CD4-positive, alpha-beta T cell treated with Interleukin-15 for 4 hours (primary cell): ENCODE measurements around the gene TFDP2.
A peak's percentile ranks its signal among the peaks of the same experiment; 100 is the strongest.
"Not testable (repeated sequence)": the region's sequence is repeated elsewhere in the genome, so short reads cannot be mapped to it uniquely, and the experiment has no call there.

ENCODE experiments used
- DNase-seq: peaks from one replicate; pipeline ENCODE4 v3.0.0-alpha.2; 2020; ENCODE audit warnings: low spot score

Gene TFDP2

DNA sequence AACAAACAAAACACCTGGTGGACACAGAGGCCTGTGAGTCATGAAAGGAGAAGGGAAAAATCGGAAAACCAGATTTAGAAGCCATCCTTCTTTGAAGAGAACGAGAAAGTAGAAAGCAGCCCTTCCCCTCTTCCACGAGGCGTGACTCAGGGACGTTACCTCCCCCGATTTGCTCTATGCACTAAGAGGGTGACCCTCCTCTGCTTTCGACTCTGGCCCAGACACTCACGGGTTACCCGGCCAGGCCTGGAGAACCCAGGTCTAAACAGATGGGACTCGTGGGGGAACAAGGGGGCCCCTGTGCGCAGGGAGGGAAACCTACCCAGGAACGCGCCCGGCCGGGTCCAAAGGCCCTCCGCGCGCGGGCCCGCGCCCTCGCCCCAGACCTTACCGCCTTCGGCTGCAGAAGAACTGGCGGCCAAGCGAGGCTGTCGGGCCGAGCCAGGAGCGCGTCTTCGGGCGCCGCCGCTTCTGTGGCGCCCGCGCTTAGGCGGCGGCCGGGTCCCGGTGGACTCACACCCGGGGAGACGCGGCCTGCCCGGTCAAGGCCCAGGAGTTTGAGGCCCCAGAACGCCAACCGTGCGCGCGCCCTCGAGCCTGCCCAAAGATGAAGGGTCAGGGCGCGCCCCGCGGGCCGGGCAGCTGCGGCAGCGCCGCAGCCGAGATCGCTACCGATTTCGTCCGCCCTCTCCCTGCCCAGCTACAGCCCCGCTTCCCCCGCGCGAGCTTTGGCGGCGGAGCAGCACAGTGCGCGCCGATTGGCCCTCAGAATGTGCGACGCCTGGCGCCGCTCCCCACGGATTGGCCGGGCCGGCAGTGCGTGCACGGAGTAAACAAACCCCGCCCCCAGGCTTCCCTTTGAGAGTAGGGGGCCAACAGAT lies at the start of gene TFDP2:
Gene TFDP2 (minus strand): TSS at position 753 of the 881 bp plus-strand sequence. CDS start 47,795 bp downstream, outside the sequence.
- DNase-seq, result peak; percentile 78

DNA sequence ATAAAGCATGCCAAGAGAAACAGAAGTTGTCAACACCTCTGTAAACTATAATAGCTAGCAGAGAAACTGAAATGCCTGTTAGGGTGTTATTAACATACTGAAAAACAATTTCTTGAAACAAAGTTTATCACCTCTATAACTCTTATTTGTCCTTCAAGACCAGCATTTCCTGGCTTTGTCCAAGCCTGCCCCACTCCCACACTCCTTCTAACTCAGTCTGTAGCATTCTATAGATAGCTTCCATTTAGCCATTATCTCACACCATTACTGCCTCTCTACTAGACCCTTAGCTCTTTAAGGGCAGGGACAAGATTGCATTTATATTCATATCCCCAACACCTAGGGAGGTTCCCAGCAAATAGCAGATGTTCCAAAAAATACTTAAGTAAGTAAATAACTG lies 39.5 kb upstream of the TFDP2 start:
- no peak for DNase-seq

DNA sequence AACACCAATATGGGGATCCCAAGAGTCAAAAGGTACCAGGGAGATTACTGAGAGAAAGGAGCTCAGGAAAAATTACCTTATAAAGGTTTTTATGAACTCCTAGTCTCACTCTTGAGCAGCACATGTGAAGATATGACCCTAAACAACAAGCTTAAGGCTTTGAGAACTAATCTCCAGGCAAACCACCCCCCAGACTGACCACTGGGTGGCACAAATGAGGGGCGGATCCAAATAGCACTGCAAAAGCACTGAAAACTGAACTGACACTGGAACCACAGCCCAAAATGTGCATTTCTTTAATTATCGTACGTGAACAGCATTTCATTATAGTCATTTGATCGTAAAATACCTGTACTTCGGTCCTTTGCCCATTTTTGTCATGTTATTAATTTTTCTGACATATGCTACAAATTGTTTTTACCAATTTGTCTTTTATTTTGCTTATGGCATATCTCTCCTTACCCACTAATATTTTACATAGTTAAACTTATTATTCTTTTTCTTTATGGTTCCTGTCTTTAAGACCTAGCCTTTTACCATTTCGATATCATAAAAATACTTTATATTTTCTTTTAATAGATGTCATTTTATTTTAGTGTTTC lies 31.5 kb upstream of the TFDP2 start:
- peak; percentile 24 for DNase-seq

GRCh38 chr3:142175478-142175877 lies 26.1 kb upstream of the TFDP2 start:
- DNase-seq, result no peak

DNA sequence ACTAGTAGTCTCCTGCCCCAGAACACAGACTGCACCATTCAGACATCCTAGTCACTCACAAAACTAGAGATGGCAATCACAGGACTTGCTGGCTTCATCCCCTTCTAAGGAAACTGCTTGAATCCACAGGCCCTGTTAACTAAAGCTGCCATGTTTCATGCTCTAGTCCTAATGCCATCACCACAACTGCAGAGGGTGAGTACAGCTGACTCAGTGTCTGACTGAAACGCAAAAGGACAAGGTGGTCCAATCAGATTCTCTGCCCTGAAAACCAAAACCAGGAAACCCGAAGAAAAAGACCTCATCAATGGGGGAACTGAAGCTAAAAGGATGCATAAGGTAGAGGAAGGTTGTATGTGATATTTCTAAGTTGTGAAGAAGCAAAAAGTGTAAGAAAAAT lies 25.2 kb upstream of the TFDP2 start:
- no peak for DNase-seq

DNA sequence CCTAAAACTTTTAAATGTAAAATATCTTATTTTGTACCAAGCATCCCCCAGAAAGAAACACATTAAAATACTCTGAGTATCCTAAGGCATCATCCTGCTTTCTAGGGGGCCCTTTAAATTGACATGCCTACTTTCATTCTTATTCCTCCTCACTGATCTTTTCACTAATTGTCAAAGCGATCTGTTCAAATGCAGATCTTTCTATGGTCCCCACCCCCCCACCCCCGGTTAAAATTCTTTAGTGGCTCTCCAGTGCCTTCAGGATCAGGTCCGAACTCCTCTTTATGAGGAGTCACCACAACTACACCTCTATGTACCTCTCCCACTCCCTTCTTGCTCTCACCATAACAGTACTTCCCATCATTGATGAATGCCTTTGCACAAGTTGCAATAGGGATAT lies 19.2 kb upstream of the TFDP2 start:
- DNase-seq, result no peak

- no peak for DNase-seq
Measured at GRCh38 chr3:142165194-142165593, 15.8 kb upstream of the TFDP2 start.

DNA sequence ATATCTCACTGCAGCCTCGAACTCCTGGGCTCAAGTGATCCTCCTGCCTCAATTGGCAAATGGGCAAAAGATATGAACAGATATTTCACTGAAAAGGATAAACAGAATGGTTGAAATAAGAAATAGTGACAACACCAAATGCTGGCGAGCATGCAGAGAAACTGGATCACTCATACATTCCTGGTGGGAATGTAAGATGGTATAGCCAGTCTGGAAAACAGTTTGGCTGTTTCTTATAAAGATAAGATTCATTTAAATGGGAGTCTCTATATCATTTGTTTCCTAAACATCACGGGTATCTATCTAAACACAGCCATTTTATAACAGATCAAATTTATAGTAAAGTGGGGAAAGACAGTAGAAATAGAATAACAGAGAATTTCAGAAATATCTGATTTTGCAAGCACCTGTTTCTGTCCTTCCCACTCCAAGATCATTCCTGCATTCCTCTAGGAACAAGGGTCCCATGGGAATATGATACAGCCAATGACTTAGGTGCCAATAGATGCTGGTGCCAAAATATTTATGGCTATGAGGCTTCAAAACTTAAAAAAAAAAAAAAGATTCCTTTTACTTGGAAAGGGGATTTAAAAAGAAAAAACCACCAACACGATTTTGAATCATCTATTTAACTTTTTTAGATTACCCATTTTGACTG lies 9.9 kb upstream of the TFDP2 start:
- DNase-seq, result no peak

GRCh38 chr3:142154186-142154585 lies 4.8 kb upstream of the TFDP2 start:
- DNase-seq, result no peak

DNA sequence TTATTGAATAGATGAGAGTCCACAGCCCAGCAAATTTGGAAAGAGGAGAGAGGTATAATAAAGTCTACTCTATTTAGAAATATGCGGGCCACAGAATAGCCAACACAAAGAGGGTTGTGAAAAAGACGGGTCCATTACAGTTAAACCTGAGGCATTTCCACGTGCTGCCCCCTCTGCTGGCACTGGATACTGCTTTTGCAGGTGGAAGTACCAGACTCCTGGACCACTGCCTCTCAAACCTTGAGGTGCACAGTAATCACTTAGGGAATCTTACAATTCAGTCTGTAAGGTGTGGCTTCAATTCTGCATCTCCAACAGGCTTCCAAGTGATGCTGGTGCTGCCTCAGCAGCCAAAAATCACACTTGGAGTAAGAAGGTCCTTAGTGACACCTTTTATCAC lies 3.0 kb upstream of the TFDP2 start:
- DNase-seq, result no peak

DNA sequence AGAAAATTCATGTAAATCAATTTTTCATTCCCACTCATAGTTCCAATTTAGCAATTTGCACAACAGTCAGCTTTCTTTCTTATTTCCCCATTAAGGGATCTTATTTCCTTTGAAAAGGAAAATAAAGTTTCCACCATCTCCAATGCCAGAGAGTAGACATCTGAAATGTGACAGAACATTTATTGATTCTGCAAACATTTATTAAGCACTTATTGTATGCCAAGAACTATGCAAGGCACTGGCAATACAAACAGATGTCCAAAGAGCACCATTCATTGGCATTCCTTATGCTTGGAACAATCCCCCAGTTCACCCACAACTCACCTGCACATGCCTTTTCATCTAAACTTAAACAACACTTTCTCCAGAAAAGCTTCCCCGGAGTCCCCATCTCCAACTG lies 2.5 kb upstream of the TFDP2 start:
- DNase-seq, result no peak

- no peak for DNase-seq
Measured at GRCh38 chr3:142151240-142151639, 1.9 kb upstream of the TFDP2 start.

DNA sequence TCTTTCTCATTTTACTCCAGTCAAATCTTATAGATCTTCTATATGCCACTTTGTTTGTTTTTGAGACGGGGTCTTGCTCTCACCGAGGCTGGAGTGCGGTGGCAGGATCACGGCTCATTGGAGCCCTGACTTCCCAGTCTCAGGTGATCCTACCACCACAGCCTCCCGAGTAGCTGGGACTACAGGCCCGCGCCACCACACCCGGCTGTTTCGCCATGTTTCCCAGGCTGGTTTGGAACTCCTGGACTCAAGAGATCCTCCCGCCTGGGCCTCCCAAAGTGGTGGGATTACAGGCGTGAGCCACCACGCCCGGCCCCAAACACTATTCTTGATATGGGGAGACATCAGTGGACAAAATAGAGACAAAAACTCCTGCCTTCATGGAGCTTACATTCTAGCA lies 927 bp upstream of the TFDP2 start:
- no peak for DNase-seq

DNA sequence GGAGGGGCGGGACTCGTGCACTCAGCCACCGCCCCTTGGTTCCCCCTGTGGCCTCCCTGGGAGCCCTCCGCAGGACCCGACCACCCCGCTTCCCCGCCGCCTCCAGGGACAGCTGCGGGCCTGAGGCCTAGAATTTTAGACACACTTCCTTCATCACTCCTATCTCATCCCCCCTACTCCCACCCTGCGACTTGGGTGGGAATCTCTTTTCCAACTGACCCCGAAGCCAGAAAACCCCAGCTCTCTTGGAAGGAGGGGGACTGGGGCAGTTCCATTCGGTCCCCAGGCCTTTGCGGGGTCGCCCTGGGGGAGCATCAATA lies 289 bp upstream of the TFDP2 start:
- DNase-seq, result no peak

GRCh38 chr3:142148044-142148791 lies 1.1 kb downstream of the TFDP2 start:
- no peak for DNase-seq

GRCh38 chr3:142144587-142144986 lies 4.8 kb downstream of the TFDP2 start:
- DNase-seq, result not testable (repeated sequence)

GRCh38 chr3:142140608-142141285 lies 8.6 kb downstream of the TFDP2 start:
- not testable (repeated sequence) for DNase-seq

DNA sequence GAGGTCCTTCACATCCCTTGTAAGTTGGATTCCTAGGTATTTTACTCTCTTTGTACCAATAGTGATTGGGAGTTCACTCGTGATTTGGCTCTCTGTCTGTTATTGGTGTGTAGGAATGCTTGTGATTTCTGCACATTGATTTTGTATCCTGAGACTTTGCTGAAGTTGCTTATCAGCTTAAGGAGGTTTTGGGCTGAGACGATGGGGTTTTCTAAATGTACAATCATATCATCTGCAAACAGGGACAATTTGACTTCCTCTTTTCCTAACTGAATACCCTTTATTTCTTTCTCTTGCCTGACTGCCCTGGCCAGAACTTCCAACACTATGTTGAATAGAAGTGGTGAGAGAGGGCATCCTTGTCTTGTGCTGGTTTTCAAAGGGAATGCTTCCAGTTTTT lies 12.3 kb downstream of the TFDP2 start:
- DNase-seq, result not testable (repeated sequence)

- no peak for DNase-seq
Measured at GRCh38 chr3:142134799-142135325, 14.5 kb downstream of the TFDP2 start.

- no peak for DNase-seq
Measured at GRCh38 chr3:142129516-142130171, 19.7 kb downstream of the TFDP2 start.
